Measurements from ENCODE around the gene FRMD4A. TPM values are rescaled to one million over a fixed set of nuclear protein-coding genes. Genes with fewer than 3 reads are reported as not detected.

FRMD4A gene
- total RNA-seq, 2 donors from 2014 or later, result 0.35 to 0.50 TPM

DNA sequence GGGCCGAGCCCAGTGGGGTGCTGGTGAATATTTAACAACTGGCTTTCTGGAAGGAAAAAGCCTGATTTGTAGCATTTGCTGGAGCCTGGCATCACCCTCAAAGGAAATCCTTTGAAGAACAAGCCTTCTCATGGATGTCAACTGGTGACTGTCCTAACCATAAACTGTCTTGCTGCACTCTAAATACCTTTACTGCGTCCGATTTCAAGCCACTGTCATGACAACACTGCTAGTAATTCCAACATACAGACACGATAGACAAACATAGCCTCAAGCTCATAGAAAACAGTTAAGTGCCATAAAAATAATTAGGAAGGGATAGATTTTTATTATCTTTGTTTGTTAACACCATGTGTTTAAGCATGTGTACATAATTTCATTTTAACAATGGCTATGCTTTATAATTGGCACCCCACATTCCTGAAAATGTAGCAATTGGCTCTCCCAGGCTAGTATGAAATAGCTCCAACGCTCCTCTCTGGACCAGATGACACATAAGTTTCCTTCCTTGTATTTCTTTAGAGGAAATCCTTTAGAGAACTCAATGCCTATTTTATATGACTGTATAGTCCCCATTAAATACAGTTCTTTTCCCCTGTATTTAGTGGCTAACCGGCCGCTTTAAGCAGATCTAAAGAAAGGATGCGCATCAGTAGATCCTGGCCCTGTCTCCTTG, 470.6 kb downstream of the FRMD4A start:
- Mint-ChIP-seq H3K27me3 (ENCODE audit: low read depth) (no peaks in the 10 kb centered on the region), H3K4me1 (ENCODE audit: low read depth) (peaks cover 10% of the 10 kb centered on the region), H3K4me3 (no peak overlapping the region), H3K36me3 (ENCODE audit: insufficient read depth in 2 of 2) (no peaks in the 10 kb centered on the region), H3K27ac (no peak overlapping the region), H3K9me3 (no peaks in the 10 kb centered on the region)
- DNase-seq (no peak), ATAC-seq (replicated peaks in 1 of 2) (no peak)

DNA sequence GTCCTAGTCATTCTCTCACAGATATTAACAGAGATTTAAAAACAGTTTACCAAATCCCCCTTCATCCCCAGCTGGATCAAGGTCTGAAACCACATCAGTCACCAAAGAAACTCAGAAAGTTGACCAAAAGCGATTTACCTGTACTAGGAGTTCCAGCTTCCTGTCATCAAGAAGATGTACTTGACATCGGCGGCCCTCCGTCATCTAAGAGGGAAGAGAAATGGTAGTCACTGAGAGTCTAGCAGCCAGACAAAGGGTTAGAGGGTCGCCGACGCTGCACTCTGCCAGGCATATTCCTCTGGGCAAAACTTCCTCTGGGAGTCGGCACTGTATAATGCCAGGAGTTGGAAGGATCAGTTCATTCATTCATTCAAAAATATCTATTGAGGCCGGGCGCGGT, 472.0 kb downstream of the FRMD4A start:
- Mint-ChIP-seq H3K4me3 (no peak overlapping the region), H3K9me3 (no peaks in the 10 kb centered on the region), H3K27me3 (ENCODE audit: low read depth) (no peaks in the 10 kb centered on the region), H3K27ac (no peak overlapping the region), H3K36me3 (ENCODE audit: insufficient read depth in 2 of 2) (no peaks in the 10 kb centered on the region), H3K4me1 (ENCODE audit: low read depth) (peaks cover 10% of the 10 kb centered on the region)
- ATAC-seq (replicated peaks in 1 of 2) (no peak), DNase-seq (no peak)

DNA sequence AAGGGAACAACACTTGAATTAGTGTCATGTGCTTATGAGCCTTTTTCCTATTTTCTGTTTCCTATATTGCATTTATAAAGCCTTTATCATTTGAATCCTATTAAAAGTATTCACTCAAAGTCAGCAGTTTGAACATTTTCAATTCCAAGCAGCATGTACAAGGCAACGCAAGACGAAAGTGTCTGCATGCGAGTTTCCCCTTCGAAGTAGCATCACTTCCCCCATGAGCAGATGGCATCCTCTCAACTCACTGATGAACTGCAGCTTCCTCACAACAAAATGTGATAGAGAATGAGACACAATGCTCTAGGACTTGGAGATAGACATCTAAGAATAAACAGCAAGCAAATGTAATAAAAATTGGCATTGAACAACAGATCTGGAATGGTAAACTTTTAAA, 473.3 kb downstream of the FRMD4A start:
- DNase-seq, result no peak
- Mint-ChIP-seq H3K9me3 (no peaks in the 10 kb centered on the region), H3K27ac (no peak overlapping the region), H3K27me3 (ENCODE audit: low read depth) (no peaks in the 10 kb centered on the region), H3K4me3 (no peak overlapping the region), H3K36me3 (ENCODE audit: insufficient read depth in 2 of 2) (no peaks in the 10 kb centered on the region), H3K4me1 (ENCODE audit: low read depth) (peaks cover 3% of the 10 kb centered on the region)
- ATAC-seq (replicated peaks in 1 of 2), result no peak

DNA sequence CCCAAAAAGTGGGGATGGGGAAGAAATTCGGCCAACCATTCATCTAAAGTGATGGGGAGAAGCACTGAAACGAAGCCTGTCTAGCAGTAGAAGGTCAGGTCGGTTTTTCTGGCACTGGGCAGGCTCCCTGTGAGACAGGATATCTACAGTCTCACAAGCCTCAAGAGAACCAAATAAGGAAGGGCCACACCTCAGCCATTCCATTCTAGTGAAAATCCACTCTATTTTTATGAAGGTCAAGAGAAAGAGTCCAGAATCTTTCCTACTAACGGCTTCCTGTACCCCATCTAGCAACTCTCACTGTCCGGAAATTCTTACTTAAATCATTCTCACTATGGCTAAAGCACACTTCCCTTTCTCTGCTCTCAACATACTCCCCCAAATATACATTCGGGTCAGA, 476.9 kb downstream of the FRMD4A start:
- Mint-ChIP-seq H3K36me3 (ENCODE audit: insufficient read depth in 2 of 2) (no peaks in the 10 kb centered on the region), H3K4me1 (ENCODE audit: low read depth) (no peaks in the 10 kb centered on the region)

DNA sequence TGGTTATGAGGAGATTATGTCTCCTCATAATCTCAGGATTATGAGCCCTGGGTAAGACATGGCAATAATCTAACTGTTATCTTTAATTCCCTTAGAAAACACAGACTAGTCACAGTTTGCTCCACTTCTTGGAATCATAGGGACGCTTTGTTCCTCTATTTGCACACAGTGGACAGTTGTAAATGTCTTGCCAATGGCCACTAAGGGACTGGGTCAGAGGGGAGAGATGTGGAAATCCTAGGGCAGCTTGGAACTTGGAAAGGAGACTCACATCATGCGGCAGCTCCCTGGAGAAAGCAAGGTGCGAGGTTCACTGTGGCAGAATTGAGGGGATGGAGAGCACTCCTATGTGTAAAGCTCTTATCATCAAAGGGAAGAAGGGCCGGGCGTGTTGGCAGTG, 477.9 kb downstream of the FRMD4A start:
- no peaks in the 10 kb centered on the region for H3K36me3 Mint-ChIP-seq (ENCODE audit: insufficient read depth in 2 of 2)
- no peak for ATAC-seq (replicated peaks in 1 of 2)
- DNase-seq, result no peak
- no peaks in the 10 kb centered on the region for H3K9me3 Mint-ChIP-seq
- no peak overlapping the region for H3K4me3 Mint-ChIP-seq
- H3K4me1 Mint-ChIP-seq (ENCODE audit: low read depth), result peaks cover 4% of the 10 kb centered on the region
- H3K27ac Mint-ChIP-seq, result no peak overlapping the region
- peaks cover 8% of the 10 kb centered on the region for H3K27me3 Mint-ChIP-seq (ENCODE audit: low read depth)

More for the DNA sequence above, 476.9 kb downstream of the FRMD4A start:
- DNase-seq (no peak), ATAC-seq (replicated peaks in 1 of 2) (no peak)
- H3K27me3 Mint-ChIP-seq (ENCODE audit: low read depth), result no peaks in the 10 kb centered on the region
- no peaks in the 10 kb centered on the region for H3K9me3 Mint-ChIP-seq
- no peak overlapping the region for H3K27ac Mint-ChIP-seq
- no peak overlapping the region for H3K4me3 Mint-ChIP-seq

DNA sequence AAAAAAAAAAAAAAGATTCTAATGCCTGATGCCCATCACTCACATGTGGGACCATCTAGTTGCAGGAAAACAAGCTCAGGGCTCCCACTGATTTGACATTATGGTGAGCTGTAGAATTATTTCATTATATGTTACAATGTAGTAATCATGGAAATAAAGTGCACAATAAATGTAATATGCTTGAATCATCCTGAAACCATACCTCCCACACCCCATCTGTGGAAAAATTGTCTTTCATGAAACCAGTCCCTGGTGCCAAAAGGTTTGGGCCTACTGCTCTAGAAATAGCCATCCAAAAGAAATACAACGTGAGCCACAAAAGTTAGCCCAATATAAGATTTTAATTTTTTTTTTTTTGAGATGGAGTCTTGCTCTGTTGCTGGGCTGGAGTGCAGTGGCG, 478.8 kb downstream of the FRMD4A start:
- no peak for ATAC-seq (replicated peaks in 1 of 2)
- H3K9me3 Mint-ChIP-seq, result no peaks in the 10 kb centered on the region
- no peaks in the 10 kb centered on the region for H3K36me3 Mint-ChIP-seq (ENCODE audit: insufficient read depth in 2 of 2)
- no peak overlapping the region for H3K27ac Mint-ChIP-seq
- H3K27me3 Mint-ChIP-seq (ENCODE audit: low read depth), result peaks cover 15% of the 10 kb centered on the region
- no peak overlapping the region for H3K4me3 Mint-ChIP-seq
- peaks cover 14% of the 10 kb centered on the region for H3K4me1 Mint-ChIP-seq (ENCODE audit: low read depth)
- DNase-seq, result no peak

DNA sequence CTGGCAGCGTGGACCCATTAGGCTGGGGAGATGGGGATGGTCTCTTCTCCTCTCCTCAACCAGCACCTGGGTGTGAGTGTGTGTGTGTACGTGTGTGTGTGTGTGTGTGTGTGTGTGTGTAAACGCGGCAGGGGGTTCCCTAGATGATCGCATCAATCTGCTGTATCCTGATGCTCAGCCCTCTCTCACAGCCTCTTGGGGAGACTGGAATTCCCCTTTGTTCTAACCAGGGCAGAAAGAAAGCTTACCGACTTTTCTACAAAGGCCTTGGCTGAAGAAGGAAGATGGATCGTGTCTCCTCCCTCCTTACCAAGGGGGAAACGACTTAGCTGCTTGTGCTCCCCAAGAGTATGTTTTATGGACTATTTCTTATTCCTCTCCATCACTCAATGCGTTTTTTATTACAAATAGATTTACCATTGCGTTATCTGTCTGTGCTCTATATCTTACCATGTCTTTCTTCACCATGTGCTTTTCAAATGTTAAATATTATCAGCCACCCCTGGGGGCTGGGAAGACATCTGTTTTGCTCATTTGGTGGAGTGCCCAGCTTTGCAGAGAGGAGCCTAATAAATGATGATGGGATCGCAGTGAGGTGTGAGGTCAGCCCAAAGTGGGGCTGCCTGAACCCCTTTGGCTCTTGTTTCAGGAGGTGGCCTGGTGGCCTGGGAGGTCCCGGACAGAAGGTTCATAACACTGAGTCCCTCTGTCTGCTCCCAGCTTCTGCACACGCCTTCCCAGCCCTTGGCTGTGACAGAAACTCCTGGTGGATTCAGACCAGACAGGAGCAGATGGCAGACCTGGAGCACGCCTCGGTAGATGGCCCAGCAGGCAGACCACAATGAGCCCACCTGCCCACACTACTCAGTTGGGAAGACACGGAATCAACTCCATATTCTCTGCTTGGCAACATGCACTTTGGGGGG, 481.9 kb downstream of the FRMD4A start:
- DNase-seq (no peak), ATAC-seq (replicated peaks in 1 of 2) (no peak)
- peaks cover 15% of the 10 kb centered on the region for H3K27me3 Mint-ChIP-seq (ENCODE audit: low read depth)
- no peak overlapping the region for H3K27ac Mint-ChIP-seq
- no peaks in the 10 kb centered on the region for H3K36me3 Mint-ChIP-seq (ENCODE audit: insufficient read depth in 2 of 2)
- no peak overlapping the region for H3K4me3 Mint-ChIP-seq
- H3K4me1 Mint-ChIP-seq (ENCODE audit: low read depth), result peaks cover 19% of the 10 kb centered on the region
- H3K9me3 Mint-ChIP-seq, result no peaks in the 10 kb centered on the region

DNA sequence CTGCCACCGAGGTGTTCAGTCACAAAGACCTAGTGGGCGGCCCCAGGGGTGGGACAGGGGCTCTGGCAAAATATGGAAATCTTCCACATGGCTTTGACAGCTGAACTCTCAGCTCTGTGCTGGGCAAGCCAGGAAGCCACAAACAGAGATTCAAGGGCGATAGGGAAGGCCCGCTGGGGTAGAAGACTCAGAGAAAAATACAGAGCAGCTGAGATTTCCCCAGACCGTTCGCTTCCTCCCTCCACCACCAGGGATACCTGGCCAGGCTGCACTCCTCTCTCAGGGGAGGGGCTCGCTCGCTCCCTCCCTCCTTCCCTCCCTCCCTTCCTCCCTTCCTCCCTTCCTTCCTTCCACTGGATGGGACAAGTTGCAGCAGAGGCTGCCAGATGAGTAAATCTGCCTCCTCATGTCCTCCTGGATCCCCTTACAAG, 483.5 kb downstream of the FRMD4A start:
- no peak overlapping the region for H3K4me3 Mint-ChIP-seq
- H3K27me3 Mint-ChIP-seq (ENCODE audit: low read depth), result peaks cover 15% of the 10 kb centered on the region
- H3K9me3 Mint-ChIP-seq, result no peaks in the 10 kb centered on the region
- DNase-seq (no peak), ATAC-seq (replicated peaks in 1 of 2) (no peak)
- peaks cover 19% of the 10 kb centered on the region for H3K4me1 Mint-ChIP-seq (ENCODE audit: low read depth)
- no peaks in the 10 kb centered on the region for H3K36me3 Mint-ChIP-seq (ENCODE audit: insufficient read depth in 2 of 2)
- no peak overlapping the region for H3K27ac Mint-ChIP-seq

DNA sequence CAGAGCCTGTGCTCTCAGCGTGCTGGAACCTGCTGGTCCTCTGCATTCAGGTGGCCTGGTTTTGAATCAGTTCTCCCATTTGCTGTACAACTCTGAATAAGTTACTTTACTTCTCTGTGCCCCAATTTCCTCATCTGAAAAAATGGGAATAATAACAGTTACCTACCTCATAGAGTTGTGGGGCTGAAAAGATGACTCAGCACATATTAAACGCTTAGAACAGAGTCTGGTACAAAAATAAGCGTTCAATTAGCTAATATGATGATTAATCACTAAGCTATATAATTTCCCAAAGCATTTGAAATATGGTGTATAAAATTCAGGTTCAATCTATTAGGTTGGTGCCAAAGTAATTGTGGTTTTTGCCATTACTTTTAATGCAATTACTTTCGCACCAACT, 484.8 kb downstream of the FRMD4A start:
- Mint-ChIP-seq H3K27ac (no peak overlapping the region), H3K4me3 (no peak overlapping the region), H3K4me1 (ENCODE audit: low read depth) (peaks cover 19% of the 10 kb centered on the region), H3K27me3 (ENCODE audit: low read depth) (peaks cover 15% of the 10 kb centered on the region), H3K9me3 (no peaks in the 10 kb centered on the region), H3K36me3 (ENCODE audit: insufficient read depth in 2 of 2) (peaks cover 0 to 4% of the 10 kb centered on the region in 2 donors)
- ATAC-seq (replicated peaks in 1 of 2), result no peak
- no peak for DNase-seq

DNA sequence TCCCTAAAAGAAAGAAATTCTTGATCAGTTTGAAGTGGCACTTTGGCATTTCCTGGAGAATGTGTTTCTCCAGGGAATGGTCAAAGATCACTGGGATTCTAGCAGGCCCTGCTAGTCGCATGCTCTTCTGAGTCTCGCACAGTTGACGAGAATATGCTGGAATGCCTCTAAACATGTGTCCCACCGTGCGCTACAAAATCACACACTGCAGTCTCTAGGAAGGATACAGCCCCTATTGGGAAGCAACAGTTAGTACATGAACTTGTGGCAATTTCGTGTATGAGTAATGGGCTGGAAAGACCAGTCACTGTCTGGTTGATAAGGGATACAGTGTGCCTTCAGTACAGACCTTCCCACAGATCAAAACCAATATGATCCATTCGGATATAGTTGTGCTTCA, 486.1 kb downstream of the FRMD4A start:
- H3K27ac Mint-ChIP-seq, result no peak overlapping the region
- ATAC-seq (replicated peaks in 1 of 2) (no peak), DNase-seq (no peak)
- H3K36me3 Mint-ChIP-seq (ENCODE audit: insufficient read depth in 2 of 2), result peaks cover 0 to 4% of the 10 kb centered on the region in 2 donors
- no peak overlapping the region for H3K4me3 Mint-ChIP-seq
- peaks cover 19% of the 10 kb centered on the region for H3K4me1 Mint-ChIP-seq (ENCODE audit: low read depth)
- no peaks in the 10 kb centered on the region for H3K9me3 Mint-ChIP-seq
- peaks cover 15% of the 10 kb centered on the region for H3K27me3 Mint-ChIP-seq (ENCODE audit: low read depth)

DNA sequence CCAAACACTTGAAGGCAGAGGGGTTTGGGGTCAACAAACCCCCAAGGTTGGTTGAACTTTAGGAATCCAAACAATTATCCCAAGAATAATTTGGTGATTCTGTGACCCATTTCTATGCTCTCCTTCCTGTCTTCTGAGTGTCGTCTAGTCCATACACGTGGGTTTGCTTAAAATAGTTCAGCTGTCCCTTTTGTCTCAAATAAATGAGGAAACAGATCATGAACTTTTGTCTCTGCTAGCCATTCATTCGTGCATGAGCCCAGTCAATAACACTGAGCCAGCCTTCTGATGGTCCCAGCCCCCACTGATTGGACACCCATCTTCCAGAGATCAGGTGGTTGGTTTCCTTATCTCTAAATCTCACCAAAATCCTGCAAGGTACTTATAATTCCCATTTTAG, 488.6 kb downstream of the FRMD4A start:
- ATAC-seq (replicated peaks in 1 of 2), result no peak
- no peak for DNase-seq
- H3K36me3 Mint-ChIP-seq (ENCODE audit: insufficient read depth in 2 of 2), result peaks cover 0 to 4% of the 10 kb centered on the region in 2 donors
- no peak overlapping the region for H3K27ac Mint-ChIP-seq
- no peaks in the 10 kb centered on the region for H3K27me3 Mint-ChIP-seq (ENCODE audit: low read depth)
- H3K4me3 Mint-ChIP-seq, result no peak overlapping the region
- H3K4me1 Mint-ChIP-seq (ENCODE audit: low read depth), result peaks cover 7% of the 10 kb centered on the region
- no peaks in the 10 kb centered on the region for H3K9me3 Mint-ChIP-seq

DNA sequence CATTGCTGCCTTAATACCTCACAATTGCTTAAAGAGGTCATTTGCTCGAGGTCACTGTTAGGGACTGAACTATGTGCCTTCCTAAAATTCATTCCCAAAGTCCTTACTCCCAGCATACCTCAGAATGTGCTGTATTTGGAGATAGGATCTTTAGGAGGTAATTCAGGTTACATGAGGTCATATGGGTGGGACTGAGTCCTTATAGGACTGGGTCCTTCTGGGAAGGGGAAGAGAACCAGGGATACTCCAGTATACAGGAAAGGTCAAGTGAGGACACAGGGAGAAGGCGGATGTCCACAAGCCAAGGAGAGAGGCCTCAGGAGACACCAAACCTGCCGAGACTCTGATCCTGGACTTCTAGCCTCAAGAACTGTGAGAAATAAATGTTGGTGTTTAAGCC, 490.7 kb downstream of the FRMD4A start:
- no peak for ATAC-seq (replicated peaks in 1 of 2)
- no peak overlapping the region for H3K27ac Mint-ChIP-seq
- no peaks in the 10 kb centered on the region for H3K27me3 Mint-ChIP-seq (ENCODE audit: low read depth)

DNA sequence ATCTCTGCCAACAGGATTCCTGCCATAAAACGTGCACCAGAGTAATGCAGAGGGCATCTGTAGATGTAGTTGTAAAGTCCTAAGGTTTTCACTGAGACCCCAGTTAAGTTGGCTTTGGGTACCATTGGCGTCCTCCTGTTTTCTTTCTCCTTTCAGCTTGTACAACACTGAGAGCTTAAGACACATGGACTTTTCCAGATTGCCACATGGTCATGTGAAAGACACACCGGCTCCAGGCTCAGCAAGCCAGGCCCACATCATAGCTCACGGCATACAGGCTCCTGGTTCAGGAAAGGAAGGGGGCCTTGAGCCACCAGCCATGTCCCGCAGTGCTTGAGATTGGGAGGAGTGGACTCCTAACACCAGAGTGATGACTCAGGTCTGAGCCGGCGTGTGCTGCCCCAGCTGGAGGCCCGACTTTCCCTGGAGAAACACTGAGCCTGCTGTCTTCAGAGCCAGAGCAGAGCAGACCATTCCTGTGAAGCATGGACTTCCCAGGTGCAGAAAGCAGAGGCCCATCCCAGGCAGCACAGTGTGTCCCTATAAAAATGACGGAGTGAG, 491.2 kb downstream of the FRMD4A start:
- no peak overlapping the region for H3K27ac Mint-ChIP-seq
- H3K9me3 Mint-ChIP-seq, result no peaks in the 10 kb centered on the region
- ATAC-seq (replicated peaks in 1 of 2) (no peak), DNase-seq (no peak)
- no peaks in the 10 kb centered on the region for H3K4me1 Mint-ChIP-seq (ENCODE audit: low read depth)
- H3K27me3 Mint-ChIP-seq (ENCODE audit: low read depth), result no peaks in the 10 kb centered on the region
- H3K4me3 Mint-ChIP-seq, result no peak overlapping the region
- peaks cover 0 to 4% of the 10 kb centered on the region in 2 donors for H3K36me3 Mint-ChIP-seq (ENCODE audit: insufficient read depth in 2 of 2)

More for the DNA sequence above, 490.7 kb downstream of the FRMD4A start:
- H3K4me3 Mint-ChIP-seq, result no peak overlapping the region
- peaks cover 0 to 4% of the 10 kb centered on the region in 2 donors for H3K36me3 Mint-ChIP-seq (ENCODE audit: insufficient read depth in 2 of 2)
- no peaks in the 10 kb centered on the region for H3K9me3 Mint-ChIP-seq
- DNase-seq, result no peak
- no peaks in the 10 kb centered on the region for H3K4me1 Mint-ChIP-seq (ENCODE audit: low read depth)
